Keratinocyte (primary cell): Measurements from ENCODE around the gene MRPL16. TPM values are rescaled to one million over a fixed set of nuclear protein-coding genes. Genes with fewer than 3 reads are reported as not detected.

Source experiments
- DNase-seq: peaks from one replicate; pipeline ENCODE4 v3.0.0-alpha.2; 2011; ENCODE audit warnings: low read depth, missing footprints, low spot score
- FAIRE-seq: peaks from 2 replicates; lab custom pipeline; 2011; peaks lifted over from hg19 to GRCh38; lab: Jason Lieb, UNC
- H2AFZ ChIP-seq: 2 replicates; pipeline ENCODE4 v1.6.0; 2012; ENCODE audit warnings: low read length, control low read depth, inconsistent platforms; ENCODE audit not compliant: control insufficient read depth
- H3K27ac ChIP-seq: 2 replicates; pipeline ENCODE4 v1.5.1; 2011; ENCODE audit warnings: low read length; ENCODE audit not compliant: control insufficient read depth, insufficient read depth
- H3K27me3 ChIP-seq: 3 replicates; pipeline ENCODE4 v1.6.0; 2011; ENCODE audit warnings: low read length; ENCODE audit not compliant: control insufficient read depth, insufficient read depth; ENCODE audit errors: extremely low read depth
- H3K36me3 ChIP-seq, 2 experiments: 2 replicates in 1 of 2; 3 replicates in 1 of 2; pipeline ENCODE4 v1.5.1; 2011; ENCODE audit warnings: low read length in 2 of 2, mild to moderate bottlenecking in 1 of 2; ENCODE audit not compliant: control insufficient read depth in 2 of 2, insufficient read depth in 2 of 2; ENCODE audit errors: extremely low read depth in 1 of 2
- H3K4me1 ChIP-seq: 3 replicates; pipeline ENCODE4 v1.5.1; 2011; ENCODE audit warnings: low read length; ENCODE audit not compliant: control insufficient read depth, insufficient read depth; ENCODE audit errors: extremely low read depth
- H3K4me2 ChIP-seq: 3 replicates; pipeline ENCODE4 v1.6.0; 2011; ENCODE audit warnings: low read depth, low read length; ENCODE audit not compliant: control insufficient read depth, insufficient read depth; ENCODE audit errors: extremely low read depth
- H3K4me3 ChIP-seq, 3 experiments: fragments of 200-600 bp in 1 of 3; sonication (generic) in 1 of 3; 2 replicates in 2 of 3; 3 replicates in 1 of 3; pipeline ENCODE4 v1.5.1; 2011 to 2016; ENCODE audit warnings: low read length in 3 of 3, mild to moderate bottlenecking in 3 of 3, control low read depth in 2 of 3, inconsistent platforms in 1 of 3, low read depth in 1 of 3, mixed read lengths in 1 of 3, mixed run types in 1 of 3, moderate library complexity in 1 of 3; ENCODE audit not compliant: control insufficient read depth in 2 of 3, insufficient read depth in 2 of 3; ENCODE audit errors: extremely low read depth in 1 of 3
- H3K79me2 ChIP-seq: 2 replicates; pipeline ENCODE4 v1.6.0; 2012; ENCODE audit warnings: low read length; ENCODE audit not compliant: control insufficient read depth, insufficient read depth
- H3K9ac ChIP-seq: 3 replicates; pipeline ENCODE4 v1.6.0; 2011; ENCODE audit warnings: low read length; ENCODE audit not compliant: control insufficient read depth, insufficient read depth; ENCODE audit errors: extremely low read depth
- H3K9me1 ChIP-seq: 3 replicates; pipeline ENCODE4 v1.6.0; 2011; ENCODE audit warnings: low read length; ENCODE audit not compliant: control insufficient read depth, insufficient read depth; ENCODE audit errors: extremely low read depth
- H3K9me3 ChIP-seq: 2 replicates; pipeline ENCODE4 v1.5.1; 2012; ENCODE audit warnings: low read depth, low read length; ENCODE audit not compliant: control insufficient read depth
- H4K20me1 ChIP-seq: 3 replicates; pipeline ENCODE4 v1.6.0; 2011; ENCODE audit warnings: low read length; ENCODE audit not compliant: control insufficient read depth, insufficient read depth; ENCODE audit errors: extremely low read depth
- EZH2 ChIP-seq: IDR thresholded peaks from one replicate; pipeline ENCODE4 v1.6.1; 2012; ENCODE audit warnings: inconsistent platforms, mild to moderate bottlenecking, low read length, moderate library complexity
- dilution Hi-C: fragments of 300-500 bp; cut with MboI; formaldehyde crosslinking; loops from one replicate; pipeline ENCODE4 v1.7.0; 2020; ENCODE audit warnings: low sequenced_read_pairs; ENCODE audit not compliant: extremely low pct_ligation_motif_present
- polyA plus RNA-seq, 5 experiments: library from polyadenylated mRNA; depleted of rRNA in 3 of 5; stranded (reverse) in 3 of 5; stranded (forward) in 1 of 5; unstranded in 1 of 5; fragments of >200 nt; gene quantifications; 1 replicate in 1 of 5; 2 replicates in 3 of 5; 3 replicates in 1 of 5; pipeline versions ENCODE4 v1.2.1 to v1.2.3, GENCODE V29; 2011 to 2012; ENCODE audit warnings: missing spikeins in 2 of 5, low read depth in 1 of 5, low replicate concordance in 1 of 5
- TF ChIP-seq, protein P1 (sequence below), 3 experiments: IDR thresholded peaks in 1 of 3; conservative IDR thresholded peaks in 1 of 3; optimal IDR thresholded peaks in 1 of 3; 2 replicates in 2 of 3; 3 replicates in 1 of 3; pipeline versions ENCODE3 to v1.5.1; 2011; ENCODE audit warnings: low read length in 3 of 3, mild to moderate bottlenecking in 3 of 3, moderate library complexity in 2 of 3, control low read depth in 1 of 3, inconsistent platforms in 1 of 3; ENCODE audit not compliant: insufficient read depth in 2 of 3; ENCODE audit errors: extremely low read depth in 1 of 3

Gene MRPL16
- polyA plus RNA-seq, 1 donor (not counting 4 experiments of a cell fraction or from before 2014, with no cell fraction given) = 72.1 TPM

DNA sequence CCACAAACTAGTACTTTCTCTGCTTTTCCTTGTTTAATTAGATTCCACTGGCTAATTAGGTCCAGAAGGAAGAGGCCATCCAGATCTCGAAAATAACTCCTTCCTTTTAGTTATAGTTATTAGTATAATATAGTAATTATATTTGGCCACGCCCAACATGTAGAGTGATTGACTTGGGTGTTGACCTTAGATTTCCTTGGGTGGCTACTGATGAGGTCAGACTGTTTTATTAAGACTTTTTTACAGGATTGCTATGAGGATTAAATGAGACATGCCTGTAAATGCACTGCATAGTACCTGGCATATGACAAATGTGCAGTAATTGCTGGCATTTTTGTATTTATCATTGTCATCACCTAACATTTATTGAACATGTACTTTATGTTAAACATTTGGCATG, 28.5 kb downstream of the MRPL16 start:
- H3K27me3 ChIP-seq = no peaks in the 10 kb centered on the region
- H3K79me2 ChIP-seq = peaks cover 35% of the 10 kb centered on the region
- dilution Hi-C loops = no loop called here
- H3K4me3 ChIP-seq = no peak overlapping the region
- H3K36me3 ChIP-seq = peaks cover 3 to 12% of the 10 kb centered on the region in 2 experiments
- TF ChIP-seq EZH2 = no peak
- TF ChIP-seq, protein P1, sequence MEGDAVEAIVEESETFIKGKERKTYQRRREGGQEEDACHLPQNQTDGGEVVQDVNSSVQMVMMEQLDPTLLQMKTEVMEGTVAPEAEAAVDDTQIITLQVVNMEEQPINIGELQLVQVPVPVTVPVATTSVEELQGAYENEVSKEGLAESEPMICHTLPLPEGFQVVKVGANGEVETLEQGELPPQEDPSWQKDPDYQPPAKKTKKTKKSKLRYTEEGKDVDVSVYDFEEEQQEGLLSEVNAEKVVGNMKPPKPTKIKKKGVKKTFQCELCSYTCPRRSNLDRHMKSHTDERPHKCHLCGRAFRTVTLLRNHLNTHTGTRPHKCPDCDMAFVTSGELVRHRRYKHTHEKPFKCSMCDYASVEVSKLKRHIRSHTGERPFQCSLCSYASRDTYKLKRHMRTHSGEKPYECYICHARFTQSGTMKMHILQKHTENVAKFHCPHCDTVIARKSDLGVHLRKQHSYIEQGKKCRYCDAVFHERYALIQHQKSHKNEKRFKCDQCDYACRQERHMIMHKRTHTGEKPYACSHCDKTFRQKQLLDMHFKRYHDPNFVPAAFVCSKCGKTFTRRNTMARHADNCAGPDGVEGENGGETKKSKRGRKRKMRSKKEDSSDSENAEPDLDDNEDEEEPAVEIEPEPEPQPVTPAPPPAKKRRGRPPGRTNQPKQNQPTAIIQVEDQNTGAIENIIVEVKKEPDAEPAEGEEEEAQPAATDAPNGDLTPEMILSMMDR (optimal IDR thresholded peaks at IDR 0.05 in 1 of 3, IDR thresholded peaks at IDR 0.05 in 1 of 3, conservative IDR thresholded peaks at IDR 0.05 in 1 of 3; ENCODE audit: extremely low read depth in 1 of 3, insufficient read depth in 2 of 3, low read length in 3 of 3) = no peak
- DNase-seq = no peak
- no peak overlapping the region for H3K9ac ChIP-seq
- no peak for FAIRE-seq
- no peak overlapping the region for H3K4me2 ChIP-seq
- no peak overlapping the region for H3K27ac ChIP-seq
- H3K4me1 ChIP-seq = peaks cover 11% of the 10 kb centered on the region
- H2AFZ ChIP-seq = no peak overlapping the region
- H3K9me3 ChIP-seq = no peaks in the 10 kb centered on the region
- peaks cover 4% of the 10 kb centered on the region for H3K9me1 ChIP-seq
- peaks cover 11% of the 10 kb centered on the region for H4K20me1 ChIP-seq

DNA sequence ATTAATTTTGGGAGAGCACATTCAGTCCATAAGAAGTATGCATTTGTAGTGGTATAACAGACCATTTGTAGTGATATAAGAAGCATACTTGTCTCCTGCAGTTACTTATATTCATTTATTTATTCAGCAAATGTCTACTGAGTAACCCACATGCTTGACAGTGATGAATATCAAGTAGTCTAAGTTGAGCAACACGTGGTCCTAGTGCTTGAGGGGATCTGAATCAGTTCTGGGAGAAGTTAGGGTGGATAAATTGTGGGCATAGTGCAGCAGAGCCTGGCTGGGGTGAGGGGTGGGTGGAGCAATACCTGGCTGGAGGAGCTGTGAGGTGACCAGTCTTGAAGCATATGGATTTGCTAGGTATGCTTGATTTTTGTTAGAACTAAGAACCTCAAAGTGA, 31.1 kb downstream of the MRPL16 start:
- dilution Hi-C loops = no loop called here
- Histone ChIP-seq H3K4me1 (peaks cover 15% of the 10 kb centered on the region), H3K27me3 (no peaks in the 10 kb centered on the region), H3K27ac (no peak overlapping the region), H2AFZ (no peak overlapping the region), H3K4me2 (no peak overlapping the region), H3K9me1 (peaks cover 7% of the 10 kb centered on the region), H3K79me2 (peaks cover 36% of the 10 kb centered on the region), H3K9ac (no peak overlapping the region), H3K4me3 (no peak overlapping the region), H4K20me1 (peaks cover 13% of the 10 kb centered on the region), H3K36me3 (peaks cover 3 to 18% of the 10 kb centered on the region in 2 experiments), H3K9me3 (no peaks in the 10 kb centered on the region)
- FAIRE-seq (no peak), DNase-seq (no peak)
- TF ChIP-seq, protein P1 (optimal IDR thresholded peaks at IDR 0.05 in 1 of 3, IDR thresholded peaks at IDR 0.05 in 1 of 3, conservative IDR thresholded peaks at IDR 0.05 in 1 of 3; ENCODE audit: extremely low read depth in 1 of 3, insufficient read depth in 2 of 3, low read length in 3 of 3) = no peak
- TF ChIP-seq EZH2 = no peak
